GM23248 (cell line): Measurements from ENCODE around the gene OR13F1.

Experiments
- EZH2 ChIP-seq: fragments of 200-600 bp; sonication (generic); IDR thresholded peaks from 2 replicates; pipeline ENCODE4 v1.6.1; 2018; ENCODE audit warnings: antibody characterized with exemption, mild to moderate bottlenecking; ENCODE audit not compliant: insufficient read depth, poor library complexity, severe bottlenecking
- EZH2phosphoT487 ChIP-seq: fragments of 200-600 bp; sonication (generic); IDR thresholded peaks from 2 replicates; pipeline ENCODE4 v1.6.1; 2018; ENCODE audit warnings: antibody characterized with exemption, moderate library complexity, mild to moderate bottlenecking, low read depth; ENCODE audit not compliant: insufficient read depth

DNA sequence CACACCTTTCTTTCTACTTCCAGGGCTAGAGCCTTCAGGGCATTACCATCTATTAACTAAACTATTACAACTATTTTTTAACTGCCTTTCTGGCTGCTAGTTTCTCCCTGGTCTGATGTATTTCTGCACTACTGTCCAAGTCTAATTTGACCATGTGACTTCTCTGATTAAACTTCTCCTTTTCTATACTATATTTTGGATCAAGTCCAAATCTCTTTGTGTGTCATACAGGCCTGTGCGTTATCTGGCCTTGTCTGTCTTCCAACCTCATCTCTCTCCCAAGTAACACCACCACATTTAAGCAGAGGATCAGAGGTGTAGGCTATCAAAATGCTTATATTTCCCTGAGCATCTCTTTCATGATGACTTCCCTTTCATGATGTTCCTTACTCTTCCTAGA, 47.2 kb upstream of the OR13F1 start:
- TF ChIP-seq EZH2phosphoT487 = no peak
- no peak for TF ChIP-seq EZH2
